Left lobe of liver (tissue), 2 donors: Measurements from ENCODE around the gene BRAT1. TPM values are rescaled to one million over a fixed set of nuclear protein-coding genes. Genes with fewer than 3 reads are reported as not detected.

Experiments used
- ATAC-seq: fragments of 200-7000 bp; cut with Tn5 transposase; one replicate; pipeline ENCODE4 v1.9.1; 2020; ENCODE audit warnings: mild to moderate bottlenecking, moderate library complexity
- DNase-seq: peaks from one replicate; pipeline ENCODE4 v3.0.0-alpha.2; 2020; ENCODE audit warnings: low spot score
- total RNA-seq: library from RNA; stranded (reverse); gene quantifications from one replicate; pipeline ENCODE4 v1.2.1, GENCODE V29; 2021
- donor health status: DM: no; HTN: no; CAD: no; lungs with moderate emphysema.
- donor health status: DM: no; HTN: yes; CAD: no.

The BRAT1 gene
- total RNA-seq, 1 donor from 2014 or later, result 15.6 TPM

GRCh38 chr7:2525658-2526630, 29.4 kb downstream of the BRAT1 start:
- no peak for ATAC-seq
- no peak for DNase-seq

GRCh38 chr7:2524808-2525657, 30.3 kb downstream of the BRAT1 start:
- ATAC-seq (no peak), DNase-seq (no peak)

GRCh38 chr7:2523941-2524807, 31.1 kb downstream of the BRAT1 start:
- DNase-seq (peak; percentile 66), ATAC-seq (peak; percentile 17)

- ATAC-seq (no peak), DNase-seq (no peak)
These were observed 31.8 kb downstream of the BRAT1 start for GRCh38 chr7:2523461-2523936.

- ATAC-seq (no peak), DNase-seq (no peak)
These were observed 32.4 kb downstream of the BRAT1 start for GRCh38 chr7:2522780-2523433.

GRCh38 chr7:2521952-2522591, 33.3 kb downstream of the BRAT1 start:
- DNase-seq (no peak), ATAC-seq (peak; percentile 2)

GRCh38 chr7:2521341-2521745, 34.0 kb downstream of the BRAT1 start:
- DNase-seq, result no peak
- ATAC-seq, result no peak

GRCh38 chr7:2520761-2521290, 34.5 kb downstream of the BRAT1 start:
- DNase-seq (no peak), ATAC-seq (no peak)

- ATAC-seq, result no peak
- no peak for DNase-seq
These were observed 35.1 kb downstream of the BRAT1 start for GRCh38 chr7:2520131-2520760.

GRCh38 chr7:2519119-2519930, 36.0 kb downstream of the BRAT1 start, which contains the start of gene LFNG:
Gene LFNG, plus strand, starts transcription at chr7:2519774. Its CDS starts 88 bp downstream, at chr7:2519862.
- DNase-seq, result peak; percentile 88
- ATAC-seq, result peak; percentile 93

GRCh38 chr7:2518737-2519118, 36.6 kb downstream of the BRAT1 start:
- ATAC-seq (no peak), DNase-seq (no peak)

- DNase-seq (no peak), ATAC-seq (no peak)
These were observed 37.4 kb downstream of the BRAT1 start for GRCh38 chr7:2517678-2518507.

- DNase-seq (no peak), ATAC-seq (no peak)
These were observed 38.3 kb downstream of the BRAT1 start for GRCh38 chr7:2517026-2517425.

- ATAC-seq (no peak), DNase-seq (no peak)
These were observed 39.1 kb downstream of the BRAT1 start for GRCh38 chr7:2516194-2516555.

GRCh38 chr7:2515424-2516193, 39.7 kb downstream of the BRAT1 start:
- ATAC-seq, result no peak
- no peak for DNase-seq
